GM21367 (cell line): ENCODE results near the gene CLCN7.

ENCODE experiments used
- ATAC-seq: cut with Tn5 transposase; IDR thresholded peaks from one replicate; pipeline ENCODE4 v1.9.1; 2021; ENCODE audit not compliant: unreplicated experiment

CLCN7 gene

DNA sequence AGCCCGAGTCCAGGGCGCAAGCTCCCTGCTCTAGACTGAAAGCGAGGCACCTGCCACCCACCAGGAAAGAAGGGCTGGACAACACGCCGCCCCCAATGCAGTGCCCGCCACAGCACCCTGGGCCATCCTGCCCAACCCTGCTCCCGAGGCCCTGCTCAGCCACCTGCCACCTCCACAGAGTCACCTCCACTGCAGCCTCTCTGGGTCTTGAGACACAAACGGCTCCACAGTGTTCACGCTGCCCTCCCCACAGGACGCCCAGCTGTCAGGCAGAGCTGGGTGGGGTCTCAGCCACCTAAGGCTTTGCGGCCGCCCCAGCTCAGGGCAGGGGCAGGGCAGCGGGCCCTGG, 9.3 kb downstream of the CLCN7 start:
- ATAC-seq = no peak

DNA sequence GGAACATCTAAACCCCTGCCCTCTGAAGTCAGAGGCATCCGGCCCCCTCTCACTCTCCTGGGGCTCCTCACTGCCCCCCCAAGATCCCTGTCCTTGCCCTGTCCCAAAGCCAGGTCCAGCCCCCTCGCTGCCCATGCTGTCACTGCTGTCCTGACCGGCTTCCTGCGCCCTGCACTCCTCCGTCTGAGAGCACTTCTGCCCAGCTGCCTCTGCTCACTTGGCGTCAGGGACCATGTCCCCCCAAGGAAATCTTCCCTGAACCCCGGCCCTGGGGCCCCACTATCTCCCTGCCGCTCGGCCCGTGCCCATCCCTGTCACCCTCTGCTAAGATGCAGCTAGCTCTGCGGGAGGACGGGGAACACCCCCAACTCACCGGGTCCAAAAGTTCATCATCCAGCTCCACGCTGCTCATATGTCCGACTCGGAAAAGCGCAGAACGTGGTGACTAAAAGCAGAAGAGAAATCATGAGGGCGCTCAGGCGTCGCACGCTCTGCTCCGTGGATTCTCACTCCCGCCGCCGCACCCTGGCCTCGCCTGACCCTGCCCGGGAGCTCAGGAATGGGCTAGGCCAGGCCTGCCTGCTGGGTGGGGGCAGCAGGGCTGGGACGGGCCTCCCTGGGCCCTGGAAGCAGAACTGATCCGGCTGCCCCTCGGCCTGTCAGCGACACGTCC, 9.8 kb downstream of the CLCN7 start:
- no peak for ATAC-seq

DNA sequence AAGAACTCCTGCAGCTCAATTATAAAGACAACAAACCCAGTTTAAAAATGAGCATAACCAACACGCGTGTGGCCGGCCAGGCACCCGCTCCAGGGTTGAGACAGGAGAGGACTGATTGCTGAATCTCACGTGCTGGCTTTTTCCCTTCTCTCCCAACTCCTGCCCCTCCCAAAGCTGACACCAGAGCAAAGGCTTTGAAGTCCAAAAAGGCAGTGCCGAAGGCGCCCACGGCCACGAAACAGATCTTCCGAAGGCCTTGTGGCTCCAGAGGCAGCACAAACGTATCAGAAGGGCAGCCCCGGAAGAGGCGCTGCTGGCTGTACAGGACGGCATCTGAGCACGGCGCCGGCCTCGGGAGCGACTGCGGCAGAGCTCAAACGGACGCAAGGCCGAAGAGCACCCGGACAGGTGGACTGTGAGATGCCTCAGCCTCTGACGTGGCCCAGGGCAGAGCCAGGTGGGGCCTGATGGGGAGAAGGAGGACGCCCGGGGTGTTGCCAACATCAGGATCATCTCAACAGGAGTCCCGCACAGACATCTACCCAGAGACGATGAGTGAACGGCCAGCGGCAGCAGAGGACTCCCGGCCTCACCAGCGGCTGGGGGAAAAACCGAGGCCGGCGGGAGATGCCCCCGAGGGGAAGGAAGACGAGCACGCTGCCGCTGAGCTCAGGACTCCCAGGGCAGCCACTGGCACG, 10.5 kb downstream of the CLCN7 start:
- ATAC-seq = no peak

GRCh38 chr16:1461146-1461545, 13.7 kb downstream of the CLCN7 start:
- ATAC-seq = no peak

GRCh38 chr16:1460602-1461138, 14.2 kb downstream of the CLCN7 start:
- ATAC-seq = no peak

DNA sequence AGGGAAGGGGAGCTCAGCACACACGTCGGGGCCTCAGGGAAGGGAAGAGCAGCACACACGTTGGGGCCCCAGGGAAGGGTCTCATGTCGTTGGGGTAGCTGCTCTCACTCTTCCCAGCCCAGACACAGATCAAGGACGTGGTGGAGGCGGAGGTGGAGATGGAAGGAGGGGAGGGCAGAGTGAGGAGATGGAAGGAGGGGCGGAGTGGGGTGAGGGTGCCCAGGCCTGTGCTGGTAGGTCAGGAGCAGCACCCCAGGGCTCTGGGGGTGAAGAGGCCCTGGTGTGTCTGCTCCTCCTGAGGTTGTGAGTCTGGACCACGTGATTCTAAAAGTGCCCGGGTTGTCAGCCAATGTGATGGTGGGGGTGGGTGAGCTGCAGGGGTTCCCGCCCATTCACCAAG, 14.9 kb downstream of the CLCN7 start:
- ATAC-seq = no peak

GRCh38 chr16:1458977-1459341, 15.9 kb downstream of the CLCN7 start:
- ATAC-seq = no peak

DNA sequence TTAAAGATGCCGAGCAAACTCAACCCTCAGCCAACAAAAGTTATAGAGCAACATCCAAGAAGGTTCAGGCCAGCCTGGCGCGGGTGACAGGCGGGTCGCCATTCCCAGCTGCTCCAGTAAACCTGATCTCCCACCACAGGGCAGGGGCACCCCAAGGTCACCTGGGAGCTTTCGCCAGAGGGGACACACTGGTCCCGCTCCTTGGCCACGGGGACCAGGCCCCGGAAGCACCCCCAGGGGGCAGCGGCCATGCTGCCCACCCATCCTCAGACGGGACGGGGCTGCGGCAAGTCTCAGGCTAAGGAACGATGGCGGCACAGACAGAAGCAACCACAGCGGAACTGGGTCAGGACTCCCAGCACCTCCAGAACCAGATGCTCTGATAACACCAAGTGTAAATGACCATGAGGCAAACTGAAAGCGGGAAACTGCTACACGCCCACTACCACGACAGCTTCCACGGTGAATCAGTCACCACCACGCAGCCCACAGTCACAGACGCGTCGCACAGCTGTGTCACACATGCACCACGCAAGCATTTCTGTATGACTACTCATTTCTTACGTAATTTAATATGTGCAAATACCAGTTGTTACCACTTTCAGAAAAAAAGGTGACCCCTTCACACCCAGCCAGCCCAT, 16.4 kb downstream of the CLCN7 start:
- no peak for ATAC-seq

DNA sequence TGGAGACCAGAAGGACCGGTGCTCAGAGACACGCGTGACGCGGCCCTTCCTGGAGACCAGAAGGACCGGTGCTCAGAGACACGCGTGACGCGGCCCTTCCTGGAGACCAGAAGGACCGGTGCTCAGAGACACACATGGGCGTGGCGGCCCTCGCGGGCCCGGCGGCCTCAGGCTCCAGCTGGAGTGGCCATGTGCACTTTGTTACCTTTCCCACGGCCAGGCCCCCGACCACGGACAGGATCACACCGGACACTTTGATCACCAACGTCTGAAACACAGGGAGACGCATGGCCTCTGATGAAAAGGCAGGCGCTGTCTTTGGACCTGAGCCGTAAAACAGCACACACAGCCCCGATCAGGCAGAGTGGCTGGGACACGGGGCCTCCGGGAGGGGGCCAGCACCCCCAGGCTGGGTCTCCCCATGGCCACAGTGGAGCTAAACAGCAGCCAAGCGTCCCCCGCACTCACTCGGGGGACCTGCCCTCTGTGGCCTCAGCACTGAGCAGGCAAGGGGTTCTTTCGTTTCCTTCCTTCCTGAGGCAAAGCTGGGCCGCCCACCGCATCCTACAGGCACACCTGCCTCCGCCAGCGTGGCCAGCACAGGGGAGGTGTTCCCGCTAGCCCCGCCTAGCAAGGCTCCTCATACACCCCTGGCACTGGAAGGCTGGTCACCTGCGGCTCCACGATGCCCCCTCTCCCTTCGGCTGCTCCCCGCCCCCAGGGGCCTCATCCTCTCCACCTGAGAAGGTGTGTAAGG, 17.2 kb downstream of the CLCN7 start:
- no peak for ATAC-seq

- ATAC-seq = no peak
Measured at GRCh38 chr16:1456951-1457350, 17.9 kb downstream of the CLCN7 start.

- ATAC-seq = no peak
Measured at GRCh38 chr16:1455190-1456171, 19.3 kb downstream of the CLCN7 start.

GRCh38 chr16:1454561-1454960, 20.3 kb downstream of the CLCN7 start:
- no peak for ATAC-seq

GRCh38 chr16:1453316-1453715, 21.5 kb downstream of the CLCN7 start:
- ATAC-seq = no peak

- ATAC-seq = no peak
Measured at GRCh38 chr16:1452530-1452929, 22.3 kb downstream of the CLCN7 start.

DNA sequence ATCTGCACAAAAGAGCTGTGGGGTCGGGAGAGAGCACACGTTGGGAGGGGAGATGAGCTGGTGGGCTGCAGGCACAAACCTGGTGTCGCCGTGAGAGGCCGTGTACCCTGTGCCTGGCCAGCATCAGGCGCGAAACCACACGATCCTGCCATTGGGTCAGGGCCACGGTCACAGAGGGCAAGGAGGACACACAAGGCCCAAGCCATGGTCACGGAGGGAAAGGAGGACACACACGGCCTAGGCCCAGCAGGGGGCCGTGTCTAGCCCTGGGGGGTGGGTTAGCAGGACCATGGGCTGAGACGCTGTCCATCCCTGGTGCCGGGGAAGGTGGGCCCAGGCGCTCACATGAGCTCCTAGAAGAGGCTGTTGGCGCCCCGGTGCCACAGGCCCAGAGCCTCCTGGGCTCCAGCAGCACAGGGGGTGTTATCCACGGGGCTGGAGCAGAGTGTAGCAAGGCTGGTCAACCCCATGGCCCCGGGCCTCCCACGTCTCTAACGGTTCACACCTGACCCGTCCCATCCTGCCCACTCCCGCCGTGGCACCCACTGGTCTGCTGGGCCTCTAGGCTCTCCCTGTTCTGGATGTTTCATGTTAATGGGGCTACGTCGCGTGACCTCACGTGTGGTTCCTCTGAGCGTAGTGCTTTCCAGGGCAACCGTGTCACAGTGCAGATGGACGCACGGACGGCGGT, 23.0 kb downstream of the CLCN7 start:
- ATAC-seq = no peak

DNA sequence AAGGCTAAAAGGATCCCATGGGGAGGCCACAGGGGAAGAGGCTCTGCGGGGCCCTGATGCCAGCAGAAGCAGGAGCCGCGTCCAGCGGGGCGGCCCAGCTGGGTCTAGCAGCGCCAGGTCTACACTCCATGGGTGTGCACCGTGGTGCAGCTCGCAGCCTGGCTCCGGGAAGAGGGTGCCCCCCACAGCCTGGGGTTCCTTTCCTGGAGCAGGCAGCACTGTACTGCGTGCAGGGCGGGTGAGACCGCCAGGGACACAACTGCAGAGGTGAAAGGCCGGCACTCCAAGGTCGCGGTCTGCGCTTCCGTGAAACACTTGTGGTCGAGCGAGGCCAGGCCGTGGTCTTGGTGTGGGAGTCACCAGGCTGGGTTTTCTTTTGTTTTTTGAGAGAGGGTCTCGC, 24.0 kb downstream of the CLCN7 start:
- no peak for ATAC-seq

DNA sequence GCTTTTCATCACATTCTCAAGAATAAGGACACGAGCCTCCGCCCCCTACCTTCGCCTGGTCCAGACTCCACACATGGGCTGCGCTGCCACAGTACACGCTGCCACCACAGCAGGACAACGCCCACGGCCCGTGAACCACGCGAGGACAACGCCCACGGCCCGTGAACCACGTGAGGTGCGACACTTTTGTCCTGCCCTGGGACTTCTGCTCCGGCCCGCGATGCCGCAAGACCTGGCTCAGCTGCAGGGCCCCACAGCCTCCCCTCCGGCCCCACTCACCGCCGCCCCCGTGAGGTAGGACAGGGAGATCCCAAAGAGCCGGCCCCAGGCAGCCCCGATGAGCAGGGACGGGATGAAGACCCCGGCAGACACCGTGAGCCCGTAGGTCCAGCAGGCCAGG, 24.6 kb downstream of the CLCN7 start:
- no peak for ATAC-seq

- ATAC-seq = no peak
Measured at GRCh38 chr16:1449201-1449788, 25.5 kb downstream of the CLCN7 start.

- ATAC-seq = no peak
Measured at GRCh38 chr16:1448536-1449116, 26.2 kb downstream of the CLCN7 start.
